GM12873 (cell line): ENCODE measurements around the gene CC2D1A.

Experiments used
- CTCF ChIP-seq: IDR thresholded peaks from 2 replicates; pipeline ENCODE4 v1.5.1; 2012; ENCODE audit warnings: low read depth, mild to moderate bottlenecking, moderate library complexity, low read length, control low read depth; ENCODE audit not compliant: insufficient read depth; ENCODE audit errors: missing control alignments

CC2D1A gene

GRCh38 chr19:13960863-13961784 lies 55.1 kb downstream of the CC2D1A start:
- no peak for TF ChIP-seq CTCF

- no peak for TF ChIP-seq CTCF
These were observed 56.1 kb downstream of the CC2D1A start for GRCh38 chr19:13961826-13962698.

- TF ChIP-seq CTCF = no peak
These were observed 57.0 kb downstream of the CC2D1A start for GRCh38 chr19:13962699-13963602.

GRCh38 chr19:13963603-13964105 lies 57.7 kb downstream of the CC2D1A start:
- TF ChIP-seq CTCF = no peak

- TF ChIP-seq CTCF = no peak
These were observed 58.8 kb downstream of the CC2D1A start for GRCh38 chr19:13964776-13965175.

GRCh38 chr19:13965377-13965896 lies 59.4 kb downstream of the CC2D1A start:
- TF ChIP-seq CTCF = no peak
